HEK293 (cell line): ENCODE measurements around the gene STK32C.

Source experiments
- CTCF ChIP-seq: fragments of 450-650 bp; formaldehyde crosslinking; IDR thresholded peaks from 2 replicates; pipeline ENCODE4 v1.5.1; 2016; ENCODE audit warnings: missing biosample characterization, missing genetic modification characterization
- INSM2 ChIP-seq: fragments of 450-650 bp; formaldehyde crosslinking; IDR thresholded peaks from 2 replicates; pipeline ENCODE4 v1.5.1; 2016; ENCODE audit warnings: missing biosample characterization, missing genetic modification characterization
- KLF10 ChIP-seq: fragments of 450-650 bp; IDR thresholded peaks from 2 replicates; pipeline ENCODE4 v1.5.1; 2018; ENCODE audit warnings: missing biosample characterization, mild to moderate bottlenecking, missing genetic modification characterization
- ZNF140 ChIP-seq: fragments of 450-650 bp; formaldehyde crosslinking; IDR thresholded peaks from 2 replicates; pipeline ENCODE4 v1.5.1; 2016; ENCODE audit warnings: missing biosample characterization, missing genetic modification characterization
- ZNF311 ChIP-seq: fragments of 450-650 bp; formaldehyde crosslinking; IDR thresholded peaks from 2 replicates; pipeline ENCODE4 v1.5.1; 2017; ENCODE audit warnings: missing biosample characterization, missing genetic modification characterization, borderline replicate concordance
- ZNF558 ChIP-seq: fragments of 450-650 bp; formaldehyde crosslinking; IDR thresholded peaks from 2 replicates; pipeline ENCODE4 v1.5.1; 2016; ENCODE audit warnings: missing biosample characterization, missing genetic modification characterization

DNA sequence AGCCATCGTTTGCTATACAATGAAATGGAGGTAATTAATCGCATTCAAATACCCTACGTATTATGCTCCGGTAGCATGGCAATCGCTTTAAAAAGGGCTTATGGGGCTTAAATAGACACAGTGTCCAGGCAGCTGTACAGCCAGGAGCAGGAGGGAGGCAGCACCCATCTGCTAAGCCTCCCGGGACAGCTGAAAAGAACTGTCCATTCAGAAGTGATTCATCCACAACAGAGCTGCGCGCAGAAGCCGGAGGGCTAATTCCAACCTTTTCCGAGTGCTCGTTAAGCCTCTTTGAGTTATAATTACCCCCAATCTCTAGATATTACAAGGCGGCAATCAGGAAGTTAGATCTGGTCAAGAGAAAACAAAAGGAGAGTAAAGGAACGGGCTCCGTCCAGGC, 62.7 kb downstream of the STK32C start:
- TF ChIP-seq CTCF (tag by site-specific recombination) (no peak), ZNF311 (tag by site-specific recombination) (no peak), INSM2 (tag by site-specific recombination) (no peak), KLF10 (tag by site-specific recombination) (no peak), ZNF140 (no peak), ZNF558 (tag by site-specific recombination) (no peak)
